ENCODE results near the gene ZNF354C. TPM values are rescaled to one million over a fixed set of nuclear protein-coding genes. Genes with fewer than 3 reads are reported as not detected.

ZNF354C gene
- total RNA-seq, 1 donor from 2014 or later, result 7.1 TPM

DNA sequence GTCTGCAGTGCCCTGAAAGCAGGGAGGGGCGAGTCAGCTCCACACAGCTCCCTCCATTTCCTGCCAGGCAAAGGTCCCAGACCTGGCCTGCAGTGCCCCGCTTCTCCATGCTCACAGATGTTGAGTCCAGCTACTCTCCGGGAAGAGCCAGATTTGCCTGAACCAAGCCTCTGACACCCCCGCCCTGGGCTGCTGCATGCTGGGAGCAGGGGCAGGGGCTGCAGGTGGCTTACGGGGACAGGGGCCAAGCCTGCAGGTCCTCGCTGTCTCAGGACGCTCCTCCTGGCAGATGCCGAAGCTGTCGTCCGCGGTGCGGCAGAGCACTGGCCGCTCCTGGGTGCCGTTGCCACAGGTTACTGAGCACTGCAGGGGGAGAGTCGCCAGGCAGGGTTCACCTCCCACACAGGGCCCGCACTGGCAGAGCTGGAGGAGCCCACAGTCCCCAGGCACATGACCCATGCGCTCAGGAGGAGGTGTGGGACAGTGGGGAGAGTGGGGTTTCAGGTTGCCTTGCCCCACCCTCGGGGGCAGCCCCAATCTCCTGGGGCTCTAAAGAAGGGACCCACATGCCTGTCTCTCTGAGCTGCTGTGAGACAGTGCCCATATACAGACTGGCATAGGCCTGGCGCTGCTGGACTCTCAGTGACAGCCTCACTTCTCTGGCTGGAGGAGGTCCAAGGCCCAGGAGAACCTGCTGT lies 62.4 kb downstream of the ZNF354C start:
- Histone ChIP-seq H3K4me1 (no peaks in the 10 kb centered on the region), H3K36me3 (peaks cover 0 to 1% of the 10 kb centered on the region in 2 donors), H3K27me3 (no peaks in the 10 kb centered on the region), H3K9me3 (no peaks in the 10 kb centered on the region), H3K4me3 (no peak overlapping the region), H3K27ac (no peak overlapping the region)
- DNase-seq (ENCODE audit: extremely low spot score in 2 of 2), result peak in 1 of 2 donors; percentile 58
- TF ChIP-seq POLR2A (IDR thresholded peaks at IDR 0.05), result no peak
- no peak for TF ChIP-seq POLR2AphosphoS5 (IDR thresholded peaks at IDR 0.05; ENCODE audit: insufficient read depth in 1 of 2, low read depth in 1 of 2)
- TF ChIP-seq CTCF (IDR thresholded peaks at IDR 0.05), result no peak
- intact Hi-C loops (cut with DNase I), result no loop called here

DNA sequence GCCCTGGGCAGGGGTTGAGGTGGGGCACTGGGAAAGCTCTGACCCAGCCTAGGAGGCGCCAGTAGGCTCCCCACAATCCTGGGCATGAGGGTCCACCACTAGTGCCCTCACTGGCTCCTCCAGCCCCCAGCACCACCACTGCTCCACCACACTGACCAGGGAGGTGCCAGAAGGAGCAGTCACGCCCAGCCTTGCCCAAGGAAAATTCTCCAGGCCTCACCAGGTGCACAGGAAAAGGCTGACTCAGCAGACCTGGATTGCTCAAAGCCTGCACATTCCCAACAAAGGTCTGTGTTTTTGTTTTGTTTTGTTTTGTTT lies 62.9 kb downstream of the ZNF354C start:
- TF ChIP-seq CTCF (IDR thresholded peaks at IDR 0.05) (no peak), POLR2AphosphoS5 (IDR thresholded peaks at IDR 0.05; ENCODE audit: insufficient read depth in 1 of 2, low read depth in 1 of 2) (no peak), POLR2A (IDR thresholded peaks at IDR 0.05) (no peak)
- peaks cover 0 to 3% of the 10 kb centered on the region in 2 donors for H3K36me3 ChIP-seq
- H3K4me1 ChIP-seq, result no peaks in the 10 kb centered on the region
- no peak for DNase-seq (ENCODE audit: extremely low spot score in 2 of 2)
- H3K4me3 ChIP-seq, result no peak overlapping the region
- no peaks in the 10 kb centered on the region for H3K27me3 ChIP-seq
- intact Hi-C loops (cut with DNase I), result no loop called here
- H3K9me3 ChIP-seq, result no peaks in the 10 kb centered on the region
- no peak overlapping the region for H3K27ac ChIP-seq

DNA sequence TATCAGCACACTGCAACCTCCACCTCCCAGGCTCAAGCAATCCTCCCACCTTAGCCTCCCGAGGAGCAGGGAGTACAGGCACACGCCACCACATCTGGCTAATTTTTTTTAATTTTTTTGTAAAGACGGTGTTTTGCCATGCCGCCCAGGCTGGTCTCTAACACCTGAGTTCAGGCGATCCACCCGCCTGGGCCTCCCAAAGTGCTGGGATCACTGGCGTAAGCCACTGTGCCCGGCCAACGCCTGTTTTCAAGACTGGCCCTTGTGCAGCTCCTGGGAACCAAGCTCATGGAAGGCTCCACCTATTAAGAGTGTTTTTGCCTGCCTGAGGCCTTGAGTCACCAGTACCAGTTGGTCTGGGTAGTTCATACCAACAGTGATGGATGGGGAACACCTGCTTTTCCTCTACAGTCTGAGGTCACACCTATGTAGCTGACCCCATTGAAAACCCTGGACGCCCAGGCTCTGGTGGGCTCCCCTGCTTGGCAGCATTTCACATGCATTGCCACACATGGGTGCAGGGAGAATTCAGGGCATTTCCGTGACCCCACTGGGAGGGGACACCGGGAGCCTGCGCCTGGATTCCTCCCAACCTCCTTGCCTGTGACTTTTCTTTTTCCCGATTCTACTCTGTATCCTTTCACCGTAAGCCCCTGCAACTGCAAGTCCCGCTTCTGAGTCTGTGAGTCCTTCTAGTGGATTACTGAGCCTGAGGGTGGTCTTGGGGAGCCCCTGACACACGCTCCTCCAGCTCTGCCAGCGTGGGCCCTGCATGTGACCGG lies 63.5 kb downstream of the ZNF354C start:
- no peaks in the 10 kb centered on the region for H3K4me1 ChIP-seq
- H3K27ac ChIP-seq, result no peak overlapping the region
- no peaks in the 10 kb centered on the region for H3K27me3 ChIP-seq
- H3K36me3 ChIP-seq, result peaks cover 0 to 3% of the 10 kb centered on the region in 2 donors
- TF ChIP-seq CTCF (IDR thresholded peaks at IDR 0.05) (no peak), POLR2AphosphoS5 (IDR thresholded peaks at IDR 0.05; ENCODE audit: insufficient read depth in 1 of 2, low read depth in 1 of 2) (no peak), POLR2A (IDR thresholded peaks at IDR 0.05) (no peak)
- no peaks in the 10 kb centered on the region for H3K9me3 ChIP-seq
- intact Hi-C loops (cut with DNase I), result no loop called here
- peak in 1 of 2 donors; percentile 92 for DNase-seq (ENCODE audit: extremely low spot score in 2 of 2)
- no peak overlapping the region for H3K4me3 ChIP-seq

DNA sequence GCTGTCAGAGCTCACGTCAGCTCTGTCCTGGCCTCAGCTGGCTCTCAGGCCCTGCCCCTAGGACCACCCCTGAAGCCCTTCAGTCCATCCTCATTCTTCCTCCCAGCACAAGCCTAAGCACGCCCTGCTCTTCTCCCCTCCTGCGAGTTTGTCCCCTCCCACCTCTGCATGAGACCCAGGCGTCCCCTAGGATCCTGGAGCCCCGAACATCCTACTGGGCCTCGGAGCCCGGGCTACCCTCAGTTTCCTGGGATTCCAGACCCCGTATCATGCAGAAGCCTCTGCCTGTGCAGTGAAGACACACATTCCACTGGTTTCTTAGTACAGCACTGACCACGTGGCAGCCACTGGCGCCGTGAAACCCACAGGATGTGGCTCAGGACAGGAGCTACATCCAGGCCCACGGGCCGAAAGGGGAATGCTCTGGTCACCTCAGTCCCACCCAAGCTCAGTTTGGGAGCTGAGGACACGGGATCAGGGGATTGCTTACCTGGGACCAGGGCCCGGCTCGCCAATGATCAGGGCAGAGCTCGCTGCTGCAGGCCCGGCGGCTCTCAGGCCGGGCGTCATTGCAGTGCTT lies 64.2 kb downstream of the ZNF354C start:
- no peak overlapping the region for H3K4me3 ChIP-seq
- peaks cover 0 to 3% of the 10 kb centered on the region in 2 donors for H3K36me3 ChIP-seq
- no peak overlapping the region for H3K27ac ChIP-seq
- no peaks in the 10 kb centered on the region for H3K9me3 ChIP-seq
- no peaks in the 10 kb centered on the region for H3K4me1 ChIP-seq
- no peak for DNase-seq (ENCODE audit: extremely low spot score in 2 of 2)
- intact Hi-C loops (cut with DNase I), result no loop called here
- TF ChIP-seq POLR2AphosphoS5 (IDR thresholded peaks at IDR 0.05; ENCODE audit: insufficient read depth in 1 of 2, low read depth in 1 of 2) (no peak), POLR2A (IDR thresholded peaks at IDR 0.05) (no peak), CTCF (IDR thresholded peaks at IDR 0.05) (no peak)
- H3K27me3 ChIP-seq, result no peaks in the 10 kb centered on the region

Data from vagina (tissue), 2 donors.